HL-60/S4 treated with phorbol 12-myristate 13-acetate at 8.2 ng/mL for 4 days and 3 days (cell line): ENCODE measurements around the gene ZG16B.

Experiments used
- in situ Hi-C: fragments of 300-500 bp; cut with MboI; formaldehyde crosslinking; loops from 2 replicates; pipeline ENCODE4 v1.15.0; 2022; ENCODE audit warnings: low sequenced_read_pairs

The ZG16B gene

DNA sequence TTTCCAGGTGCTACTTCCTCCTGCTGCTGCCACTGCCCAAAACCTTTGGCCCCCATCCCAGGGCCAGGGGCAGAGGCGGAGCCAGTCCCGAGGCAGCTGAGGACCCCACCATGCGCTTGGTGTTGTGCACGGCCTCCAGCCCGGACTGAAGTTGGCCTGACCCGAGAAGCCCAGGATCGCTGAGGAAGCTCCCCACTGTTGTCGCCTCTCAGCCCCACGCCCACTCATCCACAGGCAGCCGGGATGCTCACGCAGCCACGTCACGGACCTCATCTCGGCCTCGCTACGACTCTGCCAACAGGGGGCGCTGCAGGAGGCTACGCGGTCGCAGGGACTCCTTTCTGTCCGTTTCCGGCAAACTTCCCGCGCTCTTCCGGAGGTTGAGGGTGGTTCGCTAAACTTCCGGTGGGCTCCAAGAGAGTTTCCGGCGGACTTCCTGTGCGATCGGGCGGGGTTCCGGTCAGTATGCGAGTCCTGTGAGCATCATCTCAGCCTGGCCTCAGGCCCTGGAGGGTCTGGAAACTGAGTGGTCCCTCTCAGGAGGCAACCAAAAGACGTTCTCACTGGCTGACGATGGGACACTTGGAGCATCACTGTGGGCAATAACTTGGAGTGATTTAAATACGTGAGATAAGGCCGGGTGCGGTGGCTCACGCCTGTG, 12.4 kb downstream of the ZG16B start:
- in situ Hi-C loops: no loop called here

GRCh38 chr16:2843526-2843925, 13.4 kb downstream of the ZG16B start:
- in situ Hi-C loops: no loop called here

GRCh38 chr16:2845116-2845515, 15.0 kb downstream of the ZG16B start:
- in situ Hi-C loops: no loop called here

- in situ Hi-C loops: no loop called here
Observed at GRCh38 chr16:2846511-2847310, 16.6 kb downstream of the ZG16B start.

GRCh38 chr16:2848933-2849725, 19.0 kb downstream of the ZG16B start:
- in situ Hi-C loops: no loop called here

- in situ Hi-C loops: no loop called here
Observed at GRCh38 chr16:2852003-2852730, 22.1 kb downstream of the ZG16B start.

GRCh38 chr16:2852731-2853507, 22.8 kb downstream of the ZG16B start:
- in situ Hi-C loops: no loop called here

DNA sequence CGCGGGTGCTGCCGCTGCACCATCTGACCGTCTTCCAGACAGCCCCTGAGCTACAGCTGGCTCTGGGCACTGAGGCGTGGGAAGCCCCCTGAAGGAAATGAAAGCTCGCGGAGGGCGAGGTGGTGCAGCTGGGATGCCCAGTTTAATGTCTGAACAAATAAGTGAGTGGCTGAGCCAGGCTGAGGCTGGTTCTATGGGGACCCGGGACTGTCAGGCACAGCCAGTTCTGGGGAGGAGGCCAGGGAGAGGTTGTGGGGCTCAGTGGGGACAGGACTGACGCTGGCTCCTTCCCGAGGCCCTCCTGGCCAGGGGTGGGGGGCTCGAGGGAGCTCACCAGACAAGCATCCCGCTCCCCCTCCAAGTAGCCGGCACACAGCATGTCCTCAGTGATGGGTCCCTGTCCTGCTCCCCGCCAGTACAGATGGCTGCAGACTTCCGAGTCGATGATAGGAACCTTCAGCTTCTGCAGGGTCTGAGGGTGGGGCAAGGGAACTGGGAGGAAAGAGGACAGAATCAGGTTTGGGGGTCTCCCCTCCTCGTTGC, 23.5 kb downstream of the ZG16B start:
- in situ Hi-C loops: no loop called here

DNA sequence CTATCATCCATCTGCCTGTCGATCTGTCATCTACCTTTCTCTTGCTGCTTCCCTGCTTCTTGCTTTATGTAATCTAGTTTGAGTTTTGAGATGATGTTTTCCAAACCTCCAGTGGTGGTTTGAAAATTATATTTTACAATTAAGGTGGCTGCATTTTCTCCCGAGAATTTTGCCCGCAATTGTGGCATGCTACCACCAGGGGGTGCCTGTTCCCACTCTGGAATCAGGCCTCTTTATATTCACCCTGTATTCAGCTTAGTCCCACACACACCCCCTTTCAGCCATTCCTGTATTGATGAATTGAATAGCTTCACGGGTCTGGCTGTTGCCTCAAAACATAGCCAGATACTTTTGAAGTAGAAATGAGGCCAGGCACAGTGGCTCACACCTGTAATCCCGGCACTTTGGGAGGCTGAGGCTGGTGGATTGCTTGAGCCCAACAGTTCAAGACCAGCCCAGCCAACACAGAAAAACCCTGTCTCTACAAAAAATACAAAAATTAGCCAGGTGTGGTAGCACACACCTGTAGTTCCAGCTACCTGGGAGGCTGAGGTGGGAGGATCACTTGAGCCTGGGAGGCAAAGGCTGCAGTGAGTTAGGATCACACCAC, 24.7 kb downstream of the ZG16B start:
- in situ Hi-C loops: no loop called here

- in situ Hi-C loops: no loop called here
Observed at GRCh38 chr16:2855536-2855935, 25.4 kb downstream of the ZG16B start.

- in situ Hi-C loops: no loop called here
Observed at GRCh38 chr16:2856061-2856670, 26.1 kb downstream of the ZG16B start.

DNA sequence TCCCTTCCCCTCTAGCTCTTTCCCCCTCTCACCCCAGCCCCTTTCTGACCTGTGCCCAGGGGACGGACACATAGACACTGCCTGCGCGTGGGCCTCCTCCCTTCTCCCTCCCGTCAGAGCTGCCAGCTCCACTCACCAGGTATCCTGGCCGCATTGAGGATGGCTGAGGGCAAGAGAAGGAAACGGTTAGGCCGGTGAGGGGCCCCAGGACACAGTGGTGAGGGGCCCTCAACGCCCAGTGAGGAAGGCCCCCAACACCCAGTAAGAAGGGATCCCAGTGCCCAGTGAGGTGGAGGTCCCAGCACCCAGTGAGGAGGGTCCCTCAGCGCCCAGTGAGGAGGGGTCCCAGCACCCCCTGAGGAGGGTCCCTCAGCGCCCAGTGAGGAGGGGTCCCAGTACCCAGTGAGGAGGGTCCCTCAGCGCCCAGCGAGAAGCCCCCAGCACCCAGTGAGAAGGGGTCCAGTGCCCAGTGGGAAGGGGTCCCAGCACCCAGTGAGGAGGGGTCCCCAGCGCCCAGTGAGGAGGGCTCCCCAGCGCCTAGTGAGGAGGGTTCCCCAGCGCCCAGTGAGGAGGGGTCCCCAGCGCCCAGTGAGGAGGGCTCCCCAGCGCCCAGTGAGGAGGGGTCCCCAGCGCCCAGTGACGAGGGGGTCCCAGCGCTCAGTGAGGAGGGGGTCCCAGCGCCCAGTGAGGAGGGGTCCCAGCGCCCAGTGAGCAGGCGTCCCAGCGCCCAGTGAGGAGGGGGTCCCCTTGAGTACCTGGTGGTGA, 26.8 kb downstream of the ZG16B start:
- in situ Hi-C loops: no loop called here

DNA sequence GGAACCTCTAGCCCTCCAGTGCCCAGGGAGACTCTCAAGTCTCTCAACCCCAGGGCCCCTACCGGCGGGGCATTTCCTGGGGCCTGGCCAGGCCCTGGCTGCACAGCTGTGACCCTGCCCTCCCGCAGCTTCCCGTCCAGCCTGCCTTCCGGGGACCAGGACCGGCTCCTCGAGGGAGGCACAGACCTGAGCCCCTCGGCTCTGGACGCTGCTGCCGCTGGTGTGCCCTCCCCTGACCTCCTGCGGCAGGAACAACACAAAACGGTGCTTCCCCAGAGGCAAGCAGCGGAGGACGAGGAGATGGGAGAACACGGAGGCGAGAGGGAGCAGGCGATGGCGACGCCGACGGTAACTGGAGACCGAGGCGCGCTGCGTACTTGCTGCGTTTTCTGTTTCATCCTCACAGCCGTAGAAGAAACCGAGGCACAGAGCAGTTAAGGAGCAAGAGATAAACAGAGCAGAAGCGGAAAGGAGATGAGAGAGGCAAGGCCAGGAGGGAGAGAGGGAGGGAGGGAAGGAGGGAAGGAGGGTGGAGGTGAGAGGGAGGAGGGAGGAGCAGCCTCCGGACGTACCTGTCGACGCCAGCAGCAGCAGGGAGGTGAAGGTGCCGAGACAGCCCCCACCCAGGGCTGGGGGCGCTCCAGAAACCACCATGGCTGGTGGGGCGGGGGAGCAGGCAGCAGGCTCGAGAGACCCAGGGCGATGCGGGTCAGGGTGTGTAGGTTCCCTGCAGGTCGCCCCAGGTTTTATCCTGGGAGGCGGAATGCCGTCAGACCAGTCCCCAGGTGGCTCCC, 27.5 kb downstream of the ZG16B start, which contains the start of gene PRSS22:
Gene PRSS22, minus strand, starts transcription at position 720 of the 794 bp plus-strand sequence. Its CDS starts 66 bp downstream, at position 654.
- in situ Hi-C loops: no loop called here

DNA sequence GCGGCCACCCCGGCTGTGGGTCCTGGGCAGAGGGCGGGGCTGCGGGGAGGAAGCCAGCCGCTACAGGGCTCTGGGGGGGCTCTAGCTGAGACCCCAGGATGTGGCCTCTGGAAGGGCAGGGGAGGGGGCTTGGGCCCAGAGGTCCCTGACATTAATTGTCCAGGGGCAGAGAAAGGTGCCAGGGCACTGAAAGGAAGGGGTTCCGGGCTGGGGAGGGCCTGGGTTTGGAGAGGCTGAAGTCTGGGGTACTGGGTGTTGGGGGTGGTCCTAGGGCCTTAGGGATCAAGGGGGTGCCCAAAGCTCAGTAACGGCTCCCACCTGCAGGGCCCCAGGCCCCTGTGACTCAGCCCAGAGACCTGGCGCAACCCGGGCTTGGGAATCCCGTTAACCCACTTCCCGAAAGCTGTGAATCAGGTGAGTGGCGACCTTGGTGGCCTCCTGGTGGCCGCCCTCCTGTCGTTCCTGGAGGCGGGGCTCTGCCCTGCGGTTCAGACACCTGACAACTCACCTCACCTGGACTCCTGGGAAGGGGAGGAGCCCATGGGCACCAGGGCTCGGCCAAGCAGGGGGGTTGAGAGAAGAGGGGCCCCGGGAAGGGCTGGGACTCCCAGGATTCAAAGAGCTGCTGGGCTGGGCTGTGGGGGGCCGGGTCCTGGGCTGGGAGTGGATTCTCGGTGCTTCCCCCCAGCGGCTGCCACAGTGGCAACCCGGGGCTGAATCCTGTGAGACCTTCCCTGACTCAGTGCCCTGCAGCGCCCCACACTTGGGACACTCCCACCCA, 28.3 kb downstream of the ZG16B start:
- in situ Hi-C loops: no loop called here

GRCh38 chr16:2859686-2860265, 29.7 kb downstream of the ZG16B start:
- in situ Hi-C loops: no loop called here

GRCh38 chr16:2860826-2861567, 30.9 kb downstream of the ZG16B start:
- in situ Hi-C loops: no loop called here
